Neural cell (in vitro differentiated cells): ENCODE results near the gene ATXN7L1.

ENCODE experiments used
- EP300 ChIP-seq: fragments of 450-650 bp; conservative IDR thresholded peaks from 2 replicates; pipeline ENCODE4 v1.6.1; 2014; ENCODE audit warnings: antibody characterized with exemption, mild to moderate bottlenecking, moderate library complexity; ENCODE audit not compliant: poor library complexity, severe bottlenecking
- EZH2 ChIP-seq: fragments of 200-600, 300-800 bp; shearing (Covaris generic), sonication (generic); IDR thresholded peaks from 2 replicates; pipeline ENCODE4 v1.6.1; 2014; ENCODE audit warnings: antibody characterized with exemption, low read length, borderline replicate concordance, mild to moderate bottlenecking; ENCODE audit not compliant: insufficient read depth, poor library complexity, severe bottlenecking
- MXI1 ChIP-seq: fragments of 450-650 bp; conservative IDR thresholded peaks from 2 replicates; pipeline ENCODE4 v1.6.1; 2014; ENCODE audit warnings: antibody characterized with exemption, mild to moderate bottlenecking; ENCODE audit not compliant: poor library complexity, severe bottlenecking
- TAF1 ChIP-seq: IDR thresholded peaks from 2 replicates; pipeline ENCODE4 v1.6.1; 2012; ENCODE audit warnings: low read depth
- TF ChIP-seq, protein P1 (sequence below): fragments of 450-650 bp; IDR thresholded peaks from 2 replicates; pipeline ENCODE4 v1.5.1; 2014; ENCODE audit warnings: antibody characterized with exemption, mild to moderate bottlenecking, moderate library complexity; ENCODE audit not compliant: poor library complexity, severe bottlenecking
- TF ChIP-seq, protein P2 (sequence below): IDR thresholded peaks from 2 replicates; pipeline ENCODE4 v1.6.1; 2012; ENCODE audit warnings: borderline replicate concordance

DNA sequence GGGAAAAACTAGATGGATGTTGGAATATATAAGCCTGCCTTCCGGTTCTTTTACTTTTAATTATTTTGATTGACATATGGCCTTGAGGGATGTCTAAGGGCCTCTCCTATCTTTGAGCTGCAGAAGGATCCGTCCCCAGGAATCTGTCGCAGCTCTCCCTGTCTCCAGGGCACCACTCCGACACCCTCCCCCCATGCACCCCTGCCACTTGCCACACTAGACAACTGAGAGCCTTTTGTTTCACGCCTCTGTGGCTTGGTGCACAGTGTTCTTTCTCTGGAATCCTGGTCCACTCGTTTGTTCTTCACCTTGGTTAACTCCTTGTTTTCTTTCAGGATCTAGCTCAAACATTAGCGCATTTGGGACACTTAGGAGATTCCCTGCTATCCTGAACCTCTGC is 171.0 kb downstream of the ATXN7L1 start:
- TF ChIP-seq, protein P1, sequence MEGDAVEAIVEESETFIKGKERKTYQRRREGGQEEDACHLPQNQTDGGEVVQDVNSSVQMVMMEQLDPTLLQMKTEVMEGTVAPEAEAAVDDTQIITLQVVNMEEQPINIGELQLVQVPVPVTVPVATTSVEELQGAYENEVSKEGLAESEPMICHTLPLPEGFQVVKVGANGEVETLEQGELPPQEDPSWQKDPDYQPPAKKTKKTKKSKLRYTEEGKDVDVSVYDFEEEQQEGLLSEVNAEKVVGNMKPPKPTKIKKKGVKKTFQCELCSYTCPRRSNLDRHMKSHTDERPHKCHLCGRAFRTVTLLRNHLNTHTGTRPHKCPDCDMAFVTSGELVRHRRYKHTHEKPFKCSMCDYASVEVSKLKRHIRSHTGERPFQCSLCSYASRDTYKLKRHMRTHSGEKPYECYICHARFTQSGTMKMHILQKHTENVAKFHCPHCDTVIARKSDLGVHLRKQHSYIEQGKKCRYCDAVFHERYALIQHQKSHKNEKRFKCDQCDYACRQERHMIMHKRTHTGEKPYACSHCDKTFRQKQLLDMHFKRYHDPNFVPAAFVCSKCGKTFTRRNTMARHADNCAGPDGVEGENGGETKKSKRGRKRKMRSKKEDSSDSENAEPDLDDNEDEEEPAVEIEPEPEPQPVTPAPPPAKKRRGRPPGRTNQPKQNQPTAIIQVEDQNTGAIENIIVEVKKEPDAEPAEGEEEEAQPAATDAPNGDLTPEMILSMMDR: no peak
- TF ChIP-seq MXI1 (no peak), TAF1 (no peak), EZH2 (no peak), EP300 (no peak)
- TF ChIP-seq, protein P2, sequence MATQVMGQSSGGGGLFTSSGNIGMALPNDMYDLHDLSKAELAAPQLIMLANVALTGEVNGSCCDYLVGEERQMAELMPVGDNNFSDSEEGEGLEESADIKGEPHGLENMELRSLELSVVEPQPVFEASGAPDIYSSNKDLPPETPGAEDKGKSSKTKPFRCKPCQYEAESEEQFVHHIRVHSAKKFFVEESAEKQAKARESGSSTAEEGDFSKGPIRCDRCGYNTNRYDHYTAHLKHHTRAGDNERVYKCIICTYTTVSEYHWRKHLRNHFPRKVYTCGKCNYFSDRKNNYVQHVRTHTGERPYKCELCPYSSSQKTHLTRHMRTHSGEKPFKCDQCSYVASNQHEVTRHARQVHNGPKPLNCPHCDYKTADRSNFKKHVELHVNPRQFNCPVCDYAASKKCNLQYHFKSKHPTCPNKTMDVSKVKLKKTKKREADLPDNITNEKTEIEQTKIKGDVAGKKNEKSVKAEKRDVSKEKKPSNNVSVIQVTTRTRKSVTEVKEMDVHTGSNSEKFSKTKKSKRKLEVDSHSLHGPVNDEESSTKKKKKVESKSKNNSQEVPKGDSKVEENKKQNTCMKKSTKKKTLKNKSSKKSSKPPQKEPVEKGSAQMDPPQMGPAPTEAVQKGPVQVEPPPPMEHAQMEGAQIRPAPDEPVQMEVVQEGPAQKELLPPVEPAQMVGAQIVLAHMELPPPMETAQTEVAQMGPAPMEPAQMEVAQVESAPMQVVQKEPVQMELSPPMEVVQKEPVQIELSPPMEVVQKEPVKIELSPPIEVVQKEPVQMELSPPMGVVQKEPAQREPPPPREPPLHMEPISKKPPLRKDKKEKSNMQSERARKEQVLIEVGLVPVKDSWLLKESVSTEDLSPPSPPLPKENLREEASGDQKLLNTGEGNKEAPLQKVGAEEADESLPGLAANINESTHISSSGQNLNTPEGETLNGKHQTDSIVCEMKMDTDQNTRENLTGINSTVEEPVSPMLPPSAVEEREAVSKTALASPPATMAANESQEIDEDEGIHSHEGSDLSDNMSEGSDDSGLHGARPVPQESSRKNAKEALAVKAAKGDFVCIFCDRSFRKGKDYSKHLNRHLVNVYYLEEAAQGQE: no peak
